ENCODE measurements around the gene RGS3. TPM values are rescaled to one million over a fixed set of nuclear protein-coding genes. Genes with fewer than 3 reads are reported as not detected.

RGS3 gene
- total and polyA plus RNA-seq, 2 donors (not counting 3 experiments of a cell fraction or from before 2014, with no cell fraction given), result 356 to 416 TPM

DNA sequence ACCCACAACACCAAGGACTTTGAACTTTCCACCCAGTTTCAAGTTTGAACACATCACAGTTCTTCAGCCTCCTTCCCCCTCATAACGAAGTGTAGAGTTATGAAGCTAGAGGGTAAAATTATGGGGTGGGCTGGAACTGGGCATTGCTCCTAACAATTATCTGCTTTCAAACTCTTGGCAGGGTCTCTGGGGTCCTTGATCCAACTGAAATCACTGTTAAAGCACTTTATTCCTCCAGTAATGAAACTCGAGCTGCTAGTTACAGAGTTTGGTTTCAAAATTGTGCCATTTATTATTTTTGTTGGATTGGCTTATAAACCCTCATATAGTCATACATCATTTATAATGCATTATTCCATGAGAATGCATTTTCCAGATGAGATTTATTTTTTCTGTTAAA, 158.5 kb downstream of the RGS3 start:
- peak overlapping the region; percentile 3 for H3K4me2 ChIP-seq (ENCODE audit: insufficient read depth, low read length)
- dilution Hi-C loops (cut with MboI; ENCODE audit: extremely low pct_ligation_motif_present, low sequenced_read_pairs), result no loop called here
- TF ChIP-seq MAX (IDR thresholded peaks at IDR 0.05; ENCODE audit: insufficient read depth, insufficient read length) (no peak), EZH2 (IDR thresholded peaks at IDR 0.05; ENCODE audit: borderline replicate concordance, low read depth, low read length, severe bottlenecking) (no peak), JUN (IDR thresholded peaks at IDR 0.05; ENCODE audit: borderline replicate concordance, insufficient read depth, insufficient read length, low read depth) (no peak), POLR2A (IDR thresholded peaks at IDR 0.05; ENCODE audit: low read depth, low read length) (no peak), POLR2AphosphoS5 (IDR thresholded peaks at IDR 0.05; ENCODE audit: insufficient read depth, low read depth, low read length) (no peak), FOS (IDR thresholded peaks at IDR 0.05; ENCODE audit: borderline replicate concordance, insufficient read depth, low read length) (no peak), GATA2 (IDR thresholded peaks at IDR 0.05; ENCODE audit: insufficient read depth, insufficient read length, low read depth, low read length) (no peak)
- DNase-seq (ENCODE audit: low read depth, low spot score), result no peak
- no peaks in the 10 kb centered on the region for H3K27me3 ChIP-seq (ENCODE audit: control insufficient read depth in 2 of 2, insufficient read depth in 2 of 2, low read length in 2 of 2)
- BruUV-seq (replicated peaks), result TSS peak; percentile 35
- no peaks in the 10 kb centered on the region for H4K20me1 ChIP-seq (replicated peaks; ENCODE audit: control insufficient read depth, extremely low read depth, insufficient read depth, low read length)
- POLR2A ChIA-PET, result interaction anchor here (1.7 to 4.6 kb wide), 6 partner anchors 12 to 33 kb away, joined by 5 to 45 read pairs (median 20); no protein-coding TSS in a partner anchor
- H3K36me3 ChIP-seq (ENCODE audit: control insufficient read depth in 2 of 2, extremely low read depth in 1 of 2, insufficient read depth in 2 of 2, low read length in 2 of 2), result no peaks in the 10 kb centered on the region
- no peaks in the 10 kb centered on the region for H3K9me1 ChIP-seq (replicated peaks; ENCODE audit: control insufficient read depth, extremely low read depth, insufficient read depth, low read length)
- H3K79me2 ChIP-seq (ENCODE audit: control insufficient read depth, insufficient read depth, low read length), result peaks cover 6% of the 10 kb centered on the region
- peak overlapping the region; percentile 100 for H3K27ac ChIP-seq (ENCODE audit: insufficient read depth, low read depth, low read length)
- no peak for FAIRE-seq
- no peak overlapping the region for H3K4me3 ChIP-seq (replicated peaks in 1 of 3; ENCODE audit: insufficient read depth in 1 of 3, low read depth in 1 of 3, low read length in 3 of 3)
- H3K4me1 ChIP-seq (ENCODE audit: control insufficient read depth, extremely low read depth, insufficient read depth, low read length), result peaks cover 53% of the 10 kb centered on the region
- H3K9me3 ChIP-seq (replicated peaks; ENCODE audit: control insufficient read depth, insufficient read depth, low read length), result no peaks in the 10 kb centered on the region
- no peak overlapping the region for H2AFZ ChIP-seq (ENCODE audit: low read depth, low read length)
- CTCF ChIA-PET, result interaction anchor here (0.8 to 5.2 kb wide), 13 partner anchors 12 to 171 kb away, joined by 3 to 50 read pairs (median 5); no protein-coding TSS in a partner anchor
- intact Hi-C loops (cut with micrococcal nuclease), result loop anchor here (1.0 kb wide), 1 partner anchor 28 kb away; no protein-coding TSS in a partner anchor
- peak overlapping the region; percentile 94 for H3K9ac ChIP-seq (replicated peaks; ENCODE audit: extremely low read depth, insufficient read depth, low read length)
